ENCODE data around the gene GOLGA3.

The GOLGA3 gene

DNA sequence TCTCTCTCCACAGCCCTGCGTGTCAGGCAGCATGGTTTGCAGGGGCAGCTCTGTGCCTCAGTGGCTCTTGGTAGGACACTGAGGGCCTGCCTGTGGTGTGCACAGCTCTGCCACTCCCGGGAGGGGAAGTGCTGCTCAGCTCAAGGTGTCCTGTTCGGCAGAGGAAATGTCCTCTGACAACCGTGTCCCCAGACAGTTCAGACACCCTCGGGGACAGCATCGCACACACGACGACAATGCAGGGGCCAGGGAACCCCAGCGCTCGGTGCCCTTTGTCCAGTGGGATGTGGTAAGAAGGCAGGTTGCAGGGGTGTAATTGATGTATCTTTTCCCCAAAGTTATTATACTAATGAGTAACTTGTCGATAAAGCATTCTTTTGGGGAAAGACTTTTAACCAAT, 81.3 kb downstream of the GOLGA3 start:
- TF ChIP-seq, protein P1, sequence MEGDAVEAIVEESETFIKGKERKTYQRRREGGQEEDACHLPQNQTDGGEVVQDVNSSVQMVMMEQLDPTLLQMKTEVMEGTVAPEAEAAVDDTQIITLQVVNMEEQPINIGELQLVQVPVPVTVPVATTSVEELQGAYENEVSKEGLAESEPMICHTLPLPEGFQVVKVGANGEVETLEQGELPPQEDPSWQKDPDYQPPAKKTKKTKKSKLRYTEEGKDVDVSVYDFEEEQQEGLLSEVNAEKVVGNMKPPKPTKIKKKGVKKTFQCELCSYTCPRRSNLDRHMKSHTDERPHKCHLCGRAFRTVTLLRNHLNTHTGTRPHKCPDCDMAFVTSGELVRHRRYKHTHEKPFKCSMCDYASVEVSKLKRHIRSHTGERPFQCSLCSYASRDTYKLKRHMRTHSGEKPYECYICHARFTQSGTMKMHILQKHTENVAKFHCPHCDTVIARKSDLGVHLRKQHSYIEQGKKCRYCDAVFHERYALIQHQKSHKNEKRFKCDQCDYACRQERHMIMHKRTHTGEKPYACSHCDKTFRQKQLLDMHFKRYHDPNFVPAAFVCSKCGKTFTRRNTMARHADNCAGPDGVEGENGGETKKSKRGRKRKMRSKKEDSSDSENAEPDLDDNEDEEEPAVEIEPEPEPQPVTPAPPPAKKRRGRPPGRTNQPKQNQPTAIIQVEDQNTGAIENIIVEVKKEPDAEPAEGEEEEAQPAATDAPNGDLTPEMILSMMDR (IDR thresholded peaks at IDR 0.05; ENCODE audit: low read length, missing control alignments) = no peak
- H3K4me3 ChIP-seq (replicated peaks; ENCODE audit: low read depth, low read length) = no peak overlapping the region
- no peak for DNase-seq (ENCODE audit: low read depth)

GRCh38 chr12:132746613-132747012, 82.1 kb downstream of the GOLGA3 start:
- TF ChIP-seq, protein P1 (IDR thresholded peaks at IDR 0.05; ENCODE audit: low read length, missing control alignments) = no peak
- no peak for DNase-seq (ENCODE audit: low read depth)
- H3K4me3 ChIP-seq (replicated peaks; ENCODE audit: low read depth, low read length) = no peak overlapping the region

DNA sequence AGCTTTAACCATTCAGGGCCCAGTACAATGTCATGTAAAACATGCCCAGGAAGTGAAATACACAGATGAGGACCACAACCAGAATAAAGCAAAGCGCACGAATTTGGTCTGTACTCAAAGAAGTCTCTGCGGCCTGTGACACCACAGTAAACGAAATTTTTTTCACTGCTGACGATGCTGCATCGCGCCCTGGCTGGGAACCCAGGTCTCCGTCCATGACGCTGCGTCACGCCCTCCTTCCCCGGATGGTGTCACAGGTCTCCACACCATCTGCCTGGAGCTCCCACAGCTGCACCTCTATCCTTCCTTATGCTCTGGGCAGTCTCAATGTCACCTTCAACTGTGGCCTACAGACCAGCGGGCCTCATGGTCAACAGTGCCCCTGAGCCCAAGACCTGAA, 84.8 kb downstream of the GOLGA3 start:
- TF ChIP-seq, protein P1 (IDR thresholded peaks at IDR 0.05; ENCODE audit: low read length, missing control alignments) = no peak
- H3K4me3 ChIP-seq (replicated peaks; ENCODE audit: low read depth, low read length) = no peak overlapping the region
- no peak for DNase-seq (ENCODE audit: low read depth)

GRCh38 chr12:132741620-132742019, 87.0 kb downstream of the GOLGA3 start:
- TF ChIP-seq, protein P1 (IDR thresholded peaks at IDR 0.05; ENCODE audit: low read length, missing control alignments) = no peak
- DNase-seq (ENCODE audit: low read depth) = no peak
- no peak overlapping the region for H3K4me3 ChIP-seq (replicated peaks; ENCODE audit: low read depth, low read length)

- DNase-seq (ENCODE audit: low read depth) = no peak
- no peak overlapping the region for H3K4me3 ChIP-seq (replicated peaks; ENCODE audit: low read depth, low read length)
- TF ChIP-seq, protein P1 (IDR thresholded peaks at IDR 0.05; ENCODE audit: low read length, missing control alignments) = no peak
Measured at GRCh38 chr12:132740652-132741051, 88.0 kb downstream of the GOLGA3 start.

DNA sequence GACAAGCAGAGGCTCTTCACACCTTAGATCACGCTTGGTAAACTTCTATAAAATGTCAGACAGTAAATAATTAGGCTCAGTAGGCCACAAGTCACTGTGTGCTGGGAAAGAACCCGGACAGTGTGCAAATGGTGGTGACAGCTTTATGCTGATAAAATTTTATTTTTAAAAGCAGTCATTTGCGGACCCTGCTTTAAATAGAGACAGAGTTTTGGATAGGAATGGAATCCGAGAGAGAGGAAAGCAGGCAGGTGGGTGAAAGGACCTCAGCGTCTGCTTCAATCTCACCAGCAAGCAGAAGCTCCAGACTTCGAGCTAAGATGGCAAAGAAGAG, 88.4 kb downstream of the GOLGA3 start:
- no peak for DNase-seq (ENCODE audit: low read depth)
- no peak overlapping the region for H3K4me3 ChIP-seq (replicated peaks; ENCODE audit: low read depth, low read length)
- TF ChIP-seq, protein P1 (IDR thresholded peaks at IDR 0.05; ENCODE audit: low read length, missing control alignments) = no peak

- no peak for DNase-seq (ENCODE audit: low read depth)
- H3K4me3 ChIP-seq (replicated peaks; ENCODE audit: low read depth, low read length) = no peak overlapping the region
- TF ChIP-seq, protein P1 (IDR thresholded peaks at IDR 0.05; ENCODE audit: low read length, missing control alignments) = no peak
Measured at GRCh38 chr12:132739600-132740312, 88.9 kb downstream of the GOLGA3 start.

All from fibroblast of pulmonary artery (primary cell).